ENCODE results near the gene TMPRSS6.

DNA sequence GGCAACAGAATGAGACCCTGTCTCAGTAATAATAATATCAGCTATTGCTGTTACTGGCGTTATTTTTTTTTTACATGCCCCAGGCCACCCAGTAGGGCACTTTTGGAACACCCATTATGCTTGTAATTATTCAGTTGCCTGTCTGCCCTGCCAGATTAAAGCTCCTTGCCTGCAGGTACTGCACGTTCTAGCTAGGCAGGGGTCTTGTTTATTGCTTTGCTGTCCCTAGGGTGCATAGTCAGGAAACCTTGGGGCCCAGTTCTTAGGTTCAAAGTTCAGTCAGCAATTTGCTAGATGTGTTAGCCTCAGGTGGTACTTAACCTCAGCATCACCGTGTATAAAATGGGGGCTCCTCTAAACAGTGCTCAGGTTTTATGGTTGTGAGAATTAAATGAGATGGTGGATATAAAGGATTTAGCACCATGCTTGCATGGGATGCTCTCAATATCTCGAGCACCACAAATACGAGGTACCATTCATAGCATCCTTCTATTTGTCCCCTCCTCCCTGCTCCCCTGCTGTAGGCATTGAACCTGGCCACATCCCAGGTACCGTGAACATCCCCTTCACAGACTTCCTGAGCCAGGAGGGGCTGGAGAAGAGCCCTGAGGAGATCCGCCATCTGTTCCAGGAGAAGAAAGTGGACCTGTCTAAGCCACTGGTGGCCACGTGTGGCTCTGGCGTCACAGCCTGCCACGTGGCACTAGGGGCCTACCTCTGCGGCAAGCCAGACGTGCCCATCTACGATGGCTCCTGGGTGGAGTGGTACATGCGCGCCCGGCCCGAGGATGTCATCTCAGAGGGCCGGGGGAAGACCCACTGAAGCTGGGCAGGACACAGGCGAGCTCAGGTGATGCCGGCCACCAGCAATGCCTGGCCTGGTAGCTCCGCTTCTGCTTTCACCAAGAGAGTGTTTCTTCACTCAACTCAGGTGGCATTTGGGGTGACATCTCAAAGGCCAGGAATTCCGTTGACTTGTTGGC is 80.5 kb downstream of the TMPRSS6 start:
- TF ChIP-seq, protein P1, sequence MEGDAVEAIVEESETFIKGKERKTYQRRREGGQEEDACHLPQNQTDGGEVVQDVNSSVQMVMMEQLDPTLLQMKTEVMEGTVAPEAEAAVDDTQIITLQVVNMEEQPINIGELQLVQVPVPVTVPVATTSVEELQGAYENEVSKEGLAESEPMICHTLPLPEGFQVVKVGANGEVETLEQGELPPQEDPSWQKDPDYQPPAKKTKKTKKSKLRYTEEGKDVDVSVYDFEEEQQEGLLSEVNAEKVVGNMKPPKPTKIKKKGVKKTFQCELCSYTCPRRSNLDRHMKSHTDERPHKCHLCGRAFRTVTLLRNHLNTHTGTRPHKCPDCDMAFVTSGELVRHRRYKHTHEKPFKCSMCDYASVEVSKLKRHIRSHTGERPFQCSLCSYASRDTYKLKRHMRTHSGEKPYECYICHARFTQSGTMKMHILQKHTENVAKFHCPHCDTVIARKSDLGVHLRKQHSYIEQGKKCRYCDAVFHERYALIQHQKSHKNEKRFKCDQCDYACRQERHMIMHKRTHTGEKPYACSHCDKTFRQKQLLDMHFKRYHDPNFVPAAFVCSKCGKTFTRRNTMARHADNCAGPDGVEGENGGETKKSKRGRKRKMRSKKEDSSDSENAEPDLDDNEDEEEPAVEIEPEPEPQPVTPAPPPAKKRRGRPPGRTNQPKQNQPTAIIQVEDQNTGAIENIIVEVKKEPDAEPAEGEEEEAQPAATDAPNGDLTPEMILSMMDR (conservative IDR thresholded peaks at IDR 0.05 in 1 of 2, IDR thresholded peaks at IDR 0.05 in 1 of 2; ENCODE audit: low read depth in 1 of 2, low read length in 2 of 2) = no peak
- TF ChIP-seq EZH2 (IDR thresholded peaks at IDR 0.05; ENCODE audit: low read length, missing control alignments) = no peak
